GM12892 (cell line): ENCODE measurements around the gene ETS1.

Experiments
- DNase-seq: peaks from one replicate; pipeline ENCODE4 v3.0.0; 2011; ENCODE audit not compliant: insufficient read length
- FAIRE-seq: peaks from 2 replicates; lab custom pipeline; 2011; peaks lifted over from hg19 to GRCh38; lab: Jason Lieb, UNC
- POLR2A ChIP-seq: IDR thresholded peaks from 2 replicates; pipeline ENCODE4 v1.6.1; 2011; ENCODE audit warnings: low read depth, low read length, control low read depth
- POLR2AphosphoS5 ChIP-seq: IDR thresholded peaks from 2 replicates; pipeline ENCODE4 v1.6.1; 2011; ENCODE audit warnings: low read depth, low read length, control low read depth
- TAF1 ChIP-seq: IDR thresholded peaks from 2 replicates; pipeline ENCODE4 v1.6.1; 2011; ENCODE audit warnings: low read depth, mild to moderate bottlenecking, control low read depth, low read length, borderline replicate concordance

The ETS1 gene

DNA sequence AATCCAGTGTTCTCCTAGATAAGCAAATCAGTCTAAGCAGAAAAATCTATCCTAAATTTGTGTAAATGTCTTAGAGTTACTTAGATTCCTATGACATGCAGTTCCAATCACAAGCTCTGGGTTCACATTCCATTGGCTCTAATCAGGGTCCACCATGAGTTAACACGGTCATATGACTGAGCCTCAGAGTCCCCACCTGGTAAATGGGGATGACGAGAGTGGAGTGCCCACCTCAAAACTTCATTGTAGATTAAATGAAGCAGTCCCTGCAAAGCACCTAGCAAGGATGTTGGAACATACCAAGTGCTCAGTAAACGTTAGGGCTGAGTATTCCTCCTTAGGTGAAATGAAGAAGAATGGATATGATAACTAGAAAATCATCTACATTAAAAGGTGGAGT is 3.1 kb downstream of the ETS1 start:
- no peak for FAIRE-seq

DNA sequence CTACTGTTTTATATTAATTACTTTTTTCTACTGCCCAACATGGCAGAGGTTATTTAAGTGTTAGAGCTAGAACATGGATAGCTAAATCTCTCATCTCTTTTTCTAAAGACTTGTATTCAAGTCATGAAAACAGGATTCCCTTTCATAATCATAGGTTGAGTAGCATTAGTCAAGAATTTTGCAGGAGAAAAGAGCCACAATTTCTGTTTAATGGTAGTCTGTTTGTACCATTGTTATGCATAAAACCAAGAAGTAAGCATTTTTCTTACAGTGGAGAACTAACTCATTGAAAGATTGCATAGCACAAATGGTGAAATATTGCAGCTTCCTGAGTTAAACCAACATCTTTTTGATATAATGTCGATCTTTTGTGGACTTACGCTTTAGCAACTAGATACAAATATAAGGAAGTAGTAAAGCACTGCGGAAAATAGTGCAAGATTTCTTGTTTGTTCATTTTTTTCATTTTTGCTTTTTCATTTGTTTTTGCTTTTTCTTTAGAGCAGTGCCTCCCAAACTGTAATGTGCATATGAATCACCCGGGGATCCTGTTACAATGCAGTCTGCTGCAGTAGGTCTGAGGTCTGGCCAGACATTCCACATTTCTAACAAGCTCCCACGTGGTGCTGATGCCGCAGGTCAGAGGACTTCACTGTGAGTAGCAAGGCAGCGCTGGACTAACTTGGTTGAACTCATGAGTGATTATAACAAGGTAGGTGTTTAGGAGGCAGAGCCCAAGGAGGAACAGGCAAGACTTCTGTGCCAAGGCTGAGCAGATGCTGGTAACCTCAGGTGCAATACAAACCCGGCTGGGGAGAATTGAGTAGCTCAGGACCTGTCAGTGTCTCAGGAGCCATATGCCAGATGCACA is 4.6 kb downstream of the ETS1 start:
- DNase-seq (no peak), FAIRE-seq (peak; percentile 54)
- no peak for TF ChIP-seq POLR2A
- no peak for TF ChIP-seq TAF1
- no peak for TF ChIP-seq POLR2AphosphoS5

More for the DNA sequence above, 3.1 kb downstream of the ETS1 start:
- DNase-seq: no peak
- no peak for TF ChIP-seq POLR2AphosphoS5
- no peak for TF ChIP-seq TAF1
- TF ChIP-seq POLR2A: no peak

DNA sequence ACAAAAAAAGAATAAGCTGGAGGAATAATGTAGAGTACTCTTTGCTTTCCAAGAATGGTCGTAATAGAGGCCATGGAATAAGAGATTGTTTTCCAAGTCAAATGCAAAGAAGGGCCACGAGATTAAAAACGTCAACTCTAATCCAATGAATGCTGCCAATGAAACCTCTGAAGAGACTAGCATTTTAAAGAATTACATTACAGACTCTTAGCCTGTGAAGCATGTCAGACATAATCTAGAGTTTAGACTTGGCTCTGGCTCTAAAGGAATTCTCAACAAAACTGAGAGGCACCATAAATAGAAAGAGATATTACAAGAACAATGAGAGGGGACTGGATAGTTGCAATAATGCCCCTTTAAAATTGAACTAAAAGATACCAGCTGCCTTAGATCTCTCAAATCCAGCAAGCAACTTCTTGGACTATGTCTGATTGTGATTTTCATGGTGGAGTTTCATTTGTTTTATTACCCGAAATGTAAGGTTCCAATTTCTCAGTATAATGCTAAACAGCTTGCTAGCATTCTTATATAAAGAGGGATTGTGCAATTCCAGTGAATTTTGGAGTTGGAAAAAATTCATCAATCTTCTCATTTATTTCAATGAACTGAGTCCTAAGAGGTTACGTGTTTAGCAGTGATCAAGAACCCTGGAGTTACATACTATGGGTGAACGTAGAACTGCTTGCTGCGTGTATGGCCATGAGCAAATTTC is 5.6 kb downstream of the ETS1 start:
- FAIRE-seq: no peak
- TF ChIP-seq TAF1: no peak
- TF ChIP-seq POLR2AphosphoS5: no peak
- no peak for TF ChIP-seq POLR2A

DNA sequence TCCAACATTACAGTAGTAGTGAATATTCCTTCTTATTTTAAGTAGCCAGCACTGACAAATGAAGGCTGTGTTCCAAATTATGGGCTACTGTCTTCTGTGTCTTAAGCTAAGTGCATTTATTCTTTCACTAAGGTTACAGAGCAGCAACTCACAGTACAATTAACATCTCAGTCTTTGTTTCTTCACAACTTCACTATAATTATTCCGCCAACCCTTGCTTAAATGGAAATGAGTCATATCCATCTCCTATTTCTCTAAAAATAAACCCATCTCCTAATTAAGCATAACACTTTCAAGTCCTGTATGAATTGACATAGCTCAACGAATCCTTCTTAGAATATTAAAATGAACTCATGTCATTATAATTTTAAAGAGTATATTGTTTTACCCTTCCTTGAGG is 6.7 kb downstream of the ETS1 start:
- TF ChIP-seq TAF1: no peak
- TF ChIP-seq POLR2AphosphoS5: no peak
- TF ChIP-seq POLR2A: no peak
- FAIRE-seq: peak; percentile 88
- DNase-seq: no peak

More for the DNA sequence above, 5.6 kb downstream of the ETS1 start:
- no peak for DNase-seq

DNA sequence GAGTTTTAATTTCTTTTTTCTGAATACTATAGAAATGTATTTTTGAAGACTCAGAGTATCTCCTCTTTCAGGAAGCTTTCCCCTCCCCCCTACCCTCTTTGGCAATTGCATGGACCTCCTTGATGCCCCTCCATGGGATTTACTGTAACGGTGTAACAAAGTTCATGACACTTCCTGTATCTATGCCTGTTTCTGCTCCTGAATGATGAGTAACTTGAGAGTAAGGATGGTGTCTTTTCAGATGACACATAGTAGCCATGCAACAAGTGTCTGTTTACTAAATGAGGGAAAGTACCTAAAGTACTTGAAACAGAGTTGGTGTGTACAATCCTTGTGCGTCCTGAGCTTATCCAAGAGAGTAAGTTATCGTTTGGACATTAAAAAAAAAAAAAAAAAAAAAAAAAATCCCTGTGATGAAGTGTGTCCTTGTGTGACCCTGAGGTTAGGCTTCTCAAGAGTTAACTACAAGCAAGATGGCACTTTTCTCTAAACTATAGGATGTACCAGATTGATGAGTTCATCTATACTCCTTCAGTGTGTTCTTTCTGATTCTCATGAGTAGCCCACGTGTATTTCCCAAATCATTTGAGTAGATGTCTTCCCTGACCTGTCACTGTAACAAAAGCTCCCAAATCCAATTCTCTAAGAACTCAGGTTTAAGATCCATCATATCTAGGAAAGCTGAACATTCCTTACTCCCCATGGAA is 7.4 kb downstream of the ETS1 start:
- FAIRE-seq: peak; percentile 83
- TF ChIP-seq TAF1 (no peak), POLR2A (no peak), POLR2AphosphoS5 (no peak)
- DNase-seq: no peak

DNA sequence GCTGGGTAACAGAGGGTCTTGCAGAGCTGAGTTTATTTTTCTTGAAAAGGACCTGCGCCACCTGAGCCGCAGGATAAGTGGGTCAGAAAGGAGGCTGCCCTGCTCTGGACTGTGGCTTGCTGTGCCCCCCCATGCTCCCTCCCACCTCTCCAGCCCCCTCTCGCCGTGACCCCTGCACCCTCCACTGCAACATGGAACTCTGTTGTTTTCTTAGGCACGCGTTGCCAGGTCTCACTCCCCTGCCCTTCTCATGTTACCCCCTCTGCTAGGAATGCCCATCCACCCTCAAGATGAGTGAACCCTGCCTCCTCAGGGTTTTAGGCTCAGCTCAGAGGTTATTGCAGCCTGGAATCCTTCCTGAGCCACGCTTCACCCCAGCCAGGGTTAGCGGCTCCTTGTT is 10.8 kb downstream of the ETS1 start:
- no peak for DNase-seq
- FAIRE-seq: no peak
- TF ChIP-seq POLR2A: no peak

DNA sequence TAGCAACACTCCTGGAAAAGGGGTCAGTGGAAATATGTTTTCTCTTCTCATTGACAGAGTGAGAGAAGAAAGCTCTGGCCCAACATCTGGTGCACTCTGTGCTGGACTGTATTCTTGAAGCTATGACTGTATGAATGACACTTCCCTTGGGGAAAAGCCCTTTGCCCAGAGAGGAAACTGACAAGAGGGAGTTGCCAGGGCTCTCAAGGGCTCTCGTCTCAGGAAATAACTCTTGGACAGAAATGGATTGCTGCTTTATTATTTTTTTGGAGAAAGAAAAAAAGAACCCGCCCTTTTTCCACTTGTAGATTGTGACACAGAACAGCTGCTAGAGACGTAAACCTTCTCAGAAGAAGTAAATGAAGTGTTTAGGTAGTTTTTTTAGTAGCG is 11.4 kb downstream of the ETS1 start:
- FAIRE-seq (no peak), DNase-seq (no peak)
- TF ChIP-seq POLR2A (no peak), POLR2AphosphoS5 (no peak), TAF1 (no peak)

DNA sequence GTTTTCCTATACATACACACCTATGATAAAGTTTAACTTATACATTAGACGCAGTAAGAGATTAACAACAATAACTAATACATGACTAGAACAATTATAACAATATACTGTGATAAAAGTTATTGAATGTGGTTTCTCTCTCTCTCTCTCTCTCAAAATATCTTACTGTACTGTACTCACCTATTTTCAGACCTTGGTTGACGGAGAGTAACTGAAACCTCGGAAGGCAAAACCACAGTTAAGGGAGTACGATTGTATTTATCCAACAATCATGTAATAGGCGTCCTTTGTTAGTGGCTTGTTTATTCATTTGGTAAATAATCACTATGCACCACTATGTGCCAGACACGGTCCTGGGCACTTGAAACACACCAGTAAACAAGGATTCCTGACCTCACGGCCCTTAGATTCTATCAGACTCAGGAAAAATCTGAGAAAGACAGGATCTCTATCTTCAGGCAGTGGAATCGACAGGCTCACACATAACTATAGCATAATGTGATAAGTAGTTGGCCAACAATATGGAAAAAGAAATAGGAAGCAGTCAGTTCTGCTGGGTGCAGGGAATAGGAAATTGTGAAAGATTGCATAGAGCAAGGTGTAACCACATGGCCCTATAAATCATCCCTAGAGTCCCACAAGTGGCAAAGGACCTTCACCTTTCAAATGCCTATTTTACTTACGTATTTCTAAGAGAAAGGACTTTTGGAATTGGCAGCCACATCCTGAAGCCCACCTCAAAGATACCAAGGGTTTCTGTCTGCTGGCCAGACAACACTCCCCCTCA is 12.0 kb downstream of the ETS1 start:
- TF ChIP-seq TAF1: no peak
- no peak for TF ChIP-seq POLR2A
- TF ChIP-seq POLR2AphosphoS5: no peak
- FAIRE-seq (peak; percentile 89), DNase-seq (no peak)

DNA sequence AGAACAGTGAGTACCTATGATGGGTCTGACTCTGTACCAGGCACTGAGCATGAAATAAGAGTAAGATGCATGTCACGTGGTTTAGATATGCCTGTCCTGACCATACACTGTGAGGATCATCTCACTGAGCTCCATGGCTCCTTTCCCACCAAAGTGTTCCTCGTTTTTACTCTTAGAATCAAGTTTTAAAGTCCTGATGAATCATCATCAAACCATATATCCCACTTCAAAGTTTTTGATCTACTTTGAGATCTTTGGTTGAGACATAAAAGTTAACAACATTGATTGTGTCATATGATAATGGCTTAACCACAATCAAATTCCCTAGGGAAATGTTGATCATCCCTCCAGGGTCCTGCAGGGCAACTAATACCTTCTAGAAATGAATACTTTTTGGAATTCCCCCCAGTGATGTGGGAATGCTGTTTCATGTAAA is 12.8 kb downstream of the ETS1 start:
- no peak for TF ChIP-seq POLR2AphosphoS5
- no peak for TF ChIP-seq TAF1
- TF ChIP-seq POLR2A: no peak
- FAIRE-seq (peak; percentile 82), DNase-seq (no peak)

DNA sequence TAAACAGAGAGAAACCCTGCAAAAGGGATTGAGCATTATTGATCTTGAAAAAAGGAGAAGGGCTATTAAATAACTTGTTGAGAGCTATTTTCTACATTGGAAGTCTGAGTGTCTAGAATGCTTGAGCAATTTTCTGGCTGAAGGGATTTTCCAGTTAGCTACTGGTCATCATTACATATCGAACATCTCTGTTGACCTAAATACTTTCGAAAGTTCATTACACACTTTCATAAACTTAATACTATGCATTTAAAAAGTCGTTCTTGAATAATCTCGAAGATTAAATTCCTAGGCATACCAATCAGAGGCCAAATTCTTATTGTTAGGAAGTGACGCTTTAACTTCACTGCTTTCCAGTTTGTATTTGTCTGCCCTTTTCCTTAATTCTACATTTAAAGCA is 13.7 kb downstream of the ETS1 start:
- TF ChIP-seq TAF1 (no peak), POLR2AphosphoS5 (no peak), POLR2A (no peak)
- peak; percentile 17 for FAIRE-seq
- no peak for DNase-seq

DNA sequence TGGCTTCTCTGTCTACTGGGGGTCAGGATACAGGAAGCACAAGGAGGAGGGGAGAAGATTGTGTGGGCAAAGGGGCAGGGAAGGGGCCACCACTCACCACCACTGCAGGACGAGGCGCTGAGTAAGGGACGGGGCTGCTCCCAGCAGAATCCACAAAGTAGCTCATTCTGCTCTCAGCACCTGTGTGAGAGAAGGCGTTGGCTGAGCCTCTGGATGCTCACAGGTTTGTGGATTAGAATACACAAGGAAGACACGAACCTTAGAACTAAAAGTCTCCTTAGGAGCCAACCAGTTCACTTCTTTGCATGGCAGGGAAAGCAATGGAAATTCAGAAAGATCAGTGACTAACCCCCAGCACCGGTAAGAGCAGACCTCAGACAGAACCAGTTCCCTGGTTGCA is 14.4 kb downstream of the ETS1 start:
- no peak for DNase-seq
- no peak for TF ChIP-seq POLR2A
- no peak for TF ChIP-seq TAF1
- TF ChIP-seq POLR2AphosphoS5: no peak
- FAIRE-seq: peak; percentile 72
